Ovary (tissue), 9 donors: ENCODE results near the gene PKM. TPM values are rescaled to one million over a fixed set of nuclear protein-coding genes. Genes with fewer than 3 reads are reported as not detected.

Experiments used
- DNase-seq, 5 donors: peaks; one replicate each; pipeline ENCODE4 v3.0.0-alpha.2; 2019 to 2020
- H3K27ac ChIP-seq, 2 donors: fragments of 200-600 bp; one replicate each; pipeline versions ENCODE4 v1.5.1 to v1.8.0; 2019 to 2022
- H3K27me3 ChIP-seq: fragments of 200-600 bp; one replicate; pipeline ENCODE4 v1.8.0; 2022
- H3K36me3 ChIP-seq: fragments of 200-600 bp; sonication (generic); one replicate; pipeline ENCODE4 v1.5.1; 2019
- H3K4me1 ChIP-seq: one replicate; pipeline ENCODE4 v1.8.1; 2013; ENCODE audit warnings: mild to moderate bottlenecking, moderate library complexity; ENCODE audit not compliant: insufficient read depth
- H3K4me3 ChIP-seq: fragments of 200-600 bp; sonication (generic); one replicate; pipeline ENCODE4 v1.5.1; 2017
- H3K9me3 ChIP-seq, 2 donors: fragments of 200-600 bp in 1 of 2; sonication (generic) in 1 of 2; one replicate each; pipeline versions ENCODE4 v1.5.1 to v1.8.1; 2013 to 2019; ENCODE audit warnings: mild to moderate bottlenecking in 1 of 2, moderate library complexity in 1 of 2
- CTCF ChIP-seq, 3 donors: fragments of 450-650 bp in 2 of 3; fragments of 200-600 bp in 1 of 3; IDR thresholded peaks; one replicate each; pipeline versions ENCODE4 v1.5.1 to v1.8.0; 2016 to 2022; ENCODE audit warnings: antibody characterized with exemption in 3 of 3, mild to moderate bottlenecking in 1 of 3
- EP300 ChIP-seq: sonication (generic); formaldehyde crosslinking; IDR thresholded peaks from one replicate; pipeline ENCODE4 v1.6.1; 2017; ENCODE audit warnings: antibody characterized with exemption
- POLR2A ChIP-seq: fragments of 450-650 bp; IDR thresholded peaks from one replicate; pipeline ENCODE4 v1.6.1; 2017; ENCODE audit warnings: antibody characterized with exemption, mild to moderate bottlenecking, moderate library complexity
- WGBS, 3 donors: extraction: QIAGEN DNeasy Blood & Tissue Kit in 1 of 3; methylation state at CpG; one replicate each; pipeline versions ENCODE4 v1.1.5 to v1.1.7; 2013 to 2017; 5-methylcytosine and 5-hydroxymethylcytosine counted together
- intact Hi-C, 4 donors: fragments of 100-400 bp; cut with DNase I; formaldehyde crosslinking; loops; one replicate each; pipeline versions ENCODE4 v1.11.0 to v1.15.1; 2022 to 2023
- polyA plus RNA-seq, 2 donors: library from polyadenylated mRNA; stranded (reverse); fragments of 200-250 nt in 1 of 2; fragments of 350-450 nt in 1 of 2; fragmentation: Illumina TruSeq in 1 of 2; extraction: RNeasy Lipid Tissue Mini Kit (QIAGEN cat#74804) in 1 of 2; gene quantifications; one replicate each; pipeline ENCODE4 v1.2.3, GENCODE V29; 2013 to 2014
- total RNA-seq, 7 donors: library from RNA; depleted of rRNA in 2 of 7; stranded (reverse); fragments of >200 nt in 2 of 7; fragmentation: NEBNext Ultra II Directional in 3 of 7; extraction: Animal tissue kit (Norgen Biotek cat#: 25700) in 3 of 7; gene quantifications; one replicate each; pipeline versions ENCODE4 v1.1.0 to v1.2.4, GENCODE V29; 2016 to 2023
- donor health status: DM: no; HTN: no; CAD: no; lungs with moderate emphysema.
- donor health status: DM: no; HTN: no; CAD: no.
- donor health status: Bipolar disorder and iron deficiency.
- donor health status: DM: yes; HTN: yes; CAD: no.
- donor health status: DM: no; HTN: no; CAD: no.
- donor health status: DM: yes; HTN: yes; CAD: no.

Gene PKM
- total and polyA plus RNA-seq, 9 donors: 128 to 692 (median 291) TPM

- DNase-seq: no peak
- Histone ChIP-seq H3K27ac (no peak overlapping the region), H3K9me3 (no peaks in the 10 kb centered on the region), H3K36me3 (no peaks in the 10 kb centered on the region), H3K4me1 (no peaks in the 10 kb centered on the region), H3K4me3 (no peak overlapping the region), H3K27me3 (no peaks in the 10 kb centered on the region)
- no peak for TF ChIP-seq POLR2A
- TF ChIP-seq CTCF (IDR thresholded peaks at IDR 0.05): no peak
- no peak for TF ChIP-seq EP300
- WGBS, 3 donors: 80 to 95% (median 85%) methylated on average over 2 of the region's 2 CpGs
- intact Hi-C loops: no loop called here
Measured at GRCh38 chr15:72189250-72189902, 41.6 kb downstream of the PKM start.

GRCh38 chr15:72184165-72184811 is 46.7 kb downstream of the PKM start:
- no peak overlapping the region for H3K27ac ChIP-seq
- DNase-seq: no peak
- no peaks in the 10 kb centered on the region for H3K27me3 ChIP-seq

GRCh38 chr15:72183781-72184164 is 47.2 kb downstream of the PKM start:
- no peaks in the 10 kb centered on the region for H3K9me3 ChIP-seq
- 24 to 30% (median 25%) methylated on average over 12 of the region's 12 CpGs for WGBS, 3 donors
- no peaks in the 10 kb centered on the region for H3K27me3 ChIP-seq
- peaks cover 5% of the 10 kb centered on the region for H3K4me1 ChIP-seq
- DNase-seq: no peak
- H3K36me3 ChIP-seq: no peaks in the 10 kb centered on the region
- TF ChIP-seq CTCF (IDR thresholded peaks at IDR 0.05) (no peak), EP300 (no peak), POLR2A (no peak)
- H3K27ac ChIP-seq: no peak overlapping the region
- H3K4me3 ChIP-seq: no peak overlapping the region
- intact Hi-C loops: no loop called here

More at GRCh38 chr15:72184165-72184811, 46.7 kb downstream of the PKM start:
- intact Hi-C loops: no loop called here
- TF ChIP-seq CTCF (IDR thresholded peaks at IDR 0.05) (no peak), EP300 (no peak), POLR2A (no peak)
- Histone ChIP-seq H3K36me3 (no peaks in the 10 kb centered on the region), H3K9me3 (no peaks in the 10 kb centered on the region), H3K4me1 (peaks cover 5% of the 10 kb centered on the region), H3K4me3 (no peak overlapping the region)
- WGBS, 3 donors: 4 to 7% (median 6%) methylated on average over 22 to 34 of the region's 34 CpGs

GRCh38 chr15:72182673-72183072 is 48.3 kb downstream of the PKM start:
- TF ChIP-seq POLR2A: no peak
- no peak for TF ChIP-seq EP300
- no peaks in the 10 kb centered on the region for H3K27me3 ChIP-seq
- no peaks in the 10 kb centered on the region for H3K36me3 ChIP-seq
- no peak overlapping the region for H3K4me3 ChIP-seq
- peaks cover 5% of the 10 kb centered on the region for H3K4me1 ChIP-seq
- H3K9me3 ChIP-seq: no peaks in the 10 kb centered on the region
- no peak overlapping the region for H3K27ac ChIP-seq
- DNase-seq: no peak
- WGBS, 3 donors: 87 to 94% (median 87%) methylated on average over 3 of the region's 3 CpGs
- intact Hi-C loops: no loop called here

- Histone ChIP-seq H3K4me3 (no peak overlapping the region), H3K27me3 (no peaks in the 10 kb centered on the region), H3K36me3 (no peaks in the 10 kb centered on the region), H3K4me1 (peaks cover 5% of the 10 kb centered on the region), H3K9me3 (no peaks in the 10 kb centered on the region), H3K27ac (no peak overlapping the region)
- intact Hi-C loops: no loop called here
- WGBS, 3 donors: 94 to 96% (median 94%) methylated on average over 3 of the region's 3 CpGs
- DNase-seq: no peak
- TF ChIP-seq CTCF (IDR thresholded peaks at IDR 0.05): no peak
- TF ChIP-seq EP300: no peak
- no peak for TF ChIP-seq POLR2A
Measured at GRCh38 chr15:72182244-72182643, 48.7 kb downstream of the PKM start.
